Measurements from ENCODE around the gene PLLP.

- TF ChIP-seq MAX (IDR thresholded peaks at IDR 0.05; ENCODE audit: low read depth, low read length) (no peak), BRCA1 (IDR thresholded peaks at IDR 0.05; ENCODE audit: low read depth, low read length) (no peak), CTCF (IDR thresholded peaks at IDR 0.05 in 2 of 3, conservative IDR thresholded peaks at IDR 0.05 in 1 of 3; ENCODE audit: control insufficient read depth in 2 of 3, extremely low read depth in 1 of 3, insufficient read depth in 1 of 3, low read depth in 3 of 3, low read length in 3 of 3) (no peak), POLR2A (IDR thresholded peaks at IDR 0.05; ENCODE audit: low read depth, low read length) (no peak), SIX5 (IDR thresholded peaks at IDR 0.05; ENCODE audit: low read depth, low read length, severe bottlenecking) (no peak), TAF1 (IDR thresholded peaks at IDR 0.05; ENCODE audit: borderline replicate concordance, low read depth, low read length) (no peak), HDAC6 (IDR thresholded peaks at IDR 0.05; ENCODE audit: unreplicated experiment) (no peak), EZH2 (IDR thresholded peaks at IDR 0.05; ENCODE audit: borderline replicate concordance, control insufficient read depth, low read depth, low read length) (no peak)
Observed at GRCh38 chr16:57264381-57264780, 20.1 kb downstream of the PLLP start.
